ENCODE data around the gene HM13. TPM values are rescaled to one million over a fixed set of nuclear protein-coding genes. Genes with fewer than 3 reads are reported as not detected.
"Not testable (repeated sequence)": the region's sequence is repeated elsewhere in the genome, so short reads cannot be mapped to it uniquely, and the experiment has no call there.

Gene HM13
- total RNA-seq, 1 experiment from 2014 or later, result 97.3 TPM

- no peak for DNase-seq (ENCODE audit: extremely low read depth, low read depth)
Observed at GRCh38 chr20:31542201-31542842, 28.1 kb downstream of the HM13 start.

- no peak for DNase-seq (ENCODE audit: extremely low read depth, low read depth)
Observed at GRCh38 chr20:31542963-31543362, 28.7 kb downstream of the HM13 start.

GRCh38 chr20:31543966-31544598 is 29.8 kb downstream of the HM13 start:
- DNase-seq (ENCODE audit: extremely low read depth, low read depth), result no peak

- no peak for DNase-seq (ENCODE audit: extremely low read depth, low read depth)
Observed at GRCh38 chr20:31544600-31544999, 30.4 kb downstream of the HM13 start.

GRCh38 chr20:31545621-31546040 is 31.4 kb downstream of the HM13 start:
- DNase-seq (ENCODE audit: extremely low read depth, low read depth), result not testable (repeated sequence)

GRCh38 chr20:31547017-31547675 is 32.9 kb downstream of the HM13 start:
- DNase-seq (ENCODE audit: extremely low read depth, low read depth), result peak; percentile 88

GRCh38 chr20:31547720-31548298 is 33.6 kb downstream of the HM13 start:
- no peak for DNase-seq (ENCODE audit: extremely low read depth, low read depth)

- DNase-seq (ENCODE audit: extremely low read depth, low read depth), result no peak
Observed at GRCh38 chr20:31548820-31549512, 34.7 kb downstream of the HM13 start.

GRCh38 chr20:31549513-31549880 is 35.3 kb downstream of the HM13 start:
- DNase-seq (ENCODE audit: extremely low read depth, low read depth), result no peak

GRCh38 chr20:31550099-31550498 is 35.9 kb downstream of the HM13 start:
- no peak for DNase-seq (ENCODE audit: extremely low read depth, low read depth)

- DNase-seq (ENCODE audit: extremely low read depth, low read depth), result no peak
Observed at GRCh38 chr20:31551163-31552081, 37.2 kb downstream of the HM13 start.

- no peak for DNase-seq (ENCODE audit: extremely low read depth, low read depth)
Observed at GRCh38 chr20:31555203-31555775, 41.0 kb downstream of the HM13 start.

GRCh38 chr20:31559704-31560093 is 45.5 kb downstream of the HM13 start:
- DNase-seq (ENCODE audit: extremely low read depth, low read depth), result no peak

- peak; percentile 88 for DNase-seq (ENCODE audit: extremely low read depth, low read depth)
Observed at GRCh38 chr20:31560094-31560745, 46.0 kb downstream of the HM13 start.

- DNase-seq (ENCODE audit: extremely low read depth, low read depth), result peak; percentile 89
Observed at GRCh38 chr20:31560746-31561598, 46.7 kb downstream of the HM13 start.

GRCh38 chr20:31562241-31562640 is 48.0 kb downstream of the HM13 start:
- no peak for DNase-seq (ENCODE audit: extremely low read depth, low read depth)

GRCh38 chr20:31564284-31564683 is 50.0 kb downstream of the HM13 start:
- no peak for DNase-seq (ENCODE audit: extremely low read depth, low read depth)

- no peak for DNase-seq (ENCODE audit: extremely low read depth, low read depth)
Observed at GRCh38 chr20:31565699-31566318, 51.6 kb downstream of the HM13 start.

All from NCI-H460 (cell line).